Fibroblast of skin of right quadriceps (primary cell): ENCODE measurements around the gene E2F6.

Experiments used
- DNase-seq: peaks from one replicate; pipeline ENCODE4 v3.0.0-alpha.2; 2013

E2F6 gene

DNA sequence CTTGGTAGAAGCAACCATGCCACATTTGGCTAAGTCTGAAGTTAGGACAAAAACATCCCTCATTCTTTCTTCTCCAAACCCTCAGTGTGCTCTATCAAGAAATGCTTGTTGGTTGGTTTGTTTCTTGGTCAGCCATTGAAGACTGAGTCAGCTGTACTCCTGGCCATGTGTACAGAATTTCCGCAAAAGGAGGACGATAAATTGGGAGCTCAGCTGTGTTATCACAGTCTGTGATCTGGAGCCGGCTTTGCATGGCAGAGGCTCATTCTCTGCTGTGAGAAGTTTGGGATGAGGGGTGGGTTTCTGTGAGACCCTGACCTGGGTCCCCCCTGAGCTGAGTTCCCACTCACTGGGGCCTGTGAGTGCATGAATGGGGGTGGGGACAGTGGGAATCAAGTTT, 26.3 kb upstream of the E2F6 start:
- no peak for DNase-seq

DNA sequence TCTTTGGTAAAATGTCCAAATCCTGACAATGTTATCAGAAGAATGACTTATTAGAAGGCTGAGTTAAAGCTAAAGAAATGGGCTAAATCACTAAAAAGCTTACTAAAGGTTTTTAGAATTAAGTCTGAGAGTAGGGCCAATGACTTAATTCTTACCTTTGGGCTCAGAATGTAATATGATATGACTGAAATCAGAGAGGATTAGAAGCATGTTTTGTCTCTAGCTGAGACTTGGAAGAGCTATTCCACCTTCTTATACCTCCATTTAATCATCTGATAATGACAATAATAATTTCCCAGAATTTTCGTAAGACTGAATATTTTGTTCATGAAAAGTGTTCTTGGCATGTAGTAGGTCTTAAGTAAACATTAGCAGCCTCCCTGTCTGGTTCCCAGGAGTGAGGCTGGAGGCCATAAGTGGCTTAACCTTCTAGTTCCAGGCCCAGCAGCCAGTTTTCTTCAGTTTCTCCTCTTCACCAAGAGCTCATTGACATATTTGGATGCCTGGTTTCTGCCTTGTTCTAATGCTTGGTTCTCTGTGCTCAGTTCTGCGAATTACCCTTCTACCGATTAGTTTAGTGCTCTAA, 25.5 kb upstream of the E2F6 start:
- DNase-seq: no peak

DNA sequence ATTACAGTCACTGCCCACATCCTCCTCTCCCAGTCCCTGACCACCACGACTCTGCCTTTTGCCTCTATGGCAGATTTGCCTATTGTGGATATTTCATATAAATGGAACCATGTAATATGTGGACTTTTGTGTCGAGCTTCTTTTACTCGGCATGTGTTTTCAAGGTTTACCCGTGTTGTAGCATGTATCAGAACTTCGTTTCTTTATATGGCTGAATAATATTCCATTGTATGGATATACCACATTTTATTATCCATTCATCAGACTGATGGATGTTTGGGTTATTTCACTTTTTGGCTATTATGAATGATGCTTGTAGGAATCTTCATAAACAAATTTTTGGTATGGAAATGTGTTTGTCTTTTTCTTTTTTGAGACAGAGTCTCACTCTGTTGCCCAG, 24.2 kb upstream of the E2F6 start:
- no peak for DNase-seq

DNA sequence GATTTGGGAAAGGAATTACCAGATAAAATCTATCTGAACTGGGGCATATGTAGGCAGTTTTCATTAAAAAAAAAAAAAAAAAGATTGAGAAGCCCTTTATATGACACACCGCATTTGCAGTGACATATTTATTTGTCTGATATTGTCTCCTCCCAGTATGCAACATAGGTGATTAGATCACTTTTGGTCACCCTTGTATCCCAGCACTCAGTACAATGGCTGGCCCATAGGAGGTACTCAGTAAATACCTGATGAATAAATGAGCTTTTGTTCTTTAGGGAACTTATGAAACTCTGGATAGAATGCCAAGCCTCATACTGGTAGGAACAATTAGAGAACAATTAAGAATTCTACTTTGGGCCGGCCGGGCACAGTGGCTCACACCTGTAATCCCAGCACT, 22.8 kb upstream of the E2F6 start:
- DNase-seq: no peak

DNA sequence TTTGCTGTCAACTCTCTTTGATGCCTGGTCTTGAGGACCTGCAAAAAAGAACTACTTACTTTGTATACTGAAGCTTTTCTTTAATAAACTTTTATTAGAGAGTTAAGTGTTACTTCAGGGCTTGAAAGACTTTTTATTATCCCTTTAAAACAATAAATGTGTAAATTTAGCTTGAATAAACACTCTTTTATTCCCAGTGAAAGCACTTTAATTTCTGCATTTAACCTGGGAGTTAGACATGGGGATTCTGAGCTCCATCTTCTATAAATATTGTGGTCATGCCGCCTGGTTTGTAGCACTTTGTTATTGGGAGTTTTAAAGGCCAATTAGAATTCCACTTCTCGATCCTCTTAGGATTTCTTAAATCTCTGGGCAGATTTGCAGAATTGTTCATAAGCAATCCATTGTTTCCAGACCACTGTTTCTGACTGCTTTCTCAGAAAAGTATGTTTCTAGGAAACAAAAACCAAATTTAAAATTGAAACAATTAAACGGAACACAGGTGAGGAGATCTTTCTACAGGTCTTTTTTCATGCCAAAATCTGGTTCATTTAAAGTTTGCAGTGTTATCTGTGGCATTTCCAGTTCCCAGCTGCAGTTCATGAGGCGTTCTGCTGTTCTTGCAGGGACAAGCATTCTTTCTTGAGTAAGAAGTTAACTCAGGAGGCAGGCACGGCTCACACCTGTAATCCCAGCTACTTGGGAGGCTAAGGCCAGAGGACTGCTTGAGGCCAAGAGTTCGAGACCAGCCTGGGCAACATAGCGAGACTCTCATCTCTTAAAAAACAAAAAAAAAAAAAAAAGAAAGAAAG, 18.1 kb upstream of the E2F6 start:
- no peak for DNase-seq

DNA sequence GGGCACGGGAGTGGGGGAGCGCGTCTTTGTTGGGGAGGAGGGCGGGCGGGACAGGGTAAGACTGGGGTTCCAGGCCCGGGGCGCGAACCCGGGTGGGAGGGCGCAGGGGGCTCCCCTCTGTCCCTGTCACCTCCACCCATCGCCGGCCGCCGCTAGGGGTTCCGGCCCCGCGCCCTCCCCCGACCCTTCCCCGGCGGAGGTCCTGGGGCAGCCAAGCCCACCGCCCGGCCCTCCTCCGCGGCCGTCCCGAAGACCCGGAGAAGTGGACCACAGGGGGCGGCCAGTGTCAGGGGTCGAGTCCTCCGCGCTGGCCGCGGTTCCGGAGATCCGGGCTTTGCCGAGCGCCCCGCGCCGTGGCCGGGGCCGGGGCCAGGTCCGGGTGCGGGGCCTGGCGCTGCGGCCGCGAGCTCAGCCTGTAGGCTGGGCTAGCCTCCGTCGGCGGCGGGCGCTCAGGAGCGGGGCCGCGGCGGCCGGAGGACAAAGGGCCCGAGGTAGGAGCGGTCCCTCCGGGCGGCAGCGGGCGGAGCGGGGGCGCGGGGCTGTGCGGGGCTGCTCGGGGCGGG, 16.6 kb upstream of the E2F6 start:
- no peak for DNase-seq

DNA sequence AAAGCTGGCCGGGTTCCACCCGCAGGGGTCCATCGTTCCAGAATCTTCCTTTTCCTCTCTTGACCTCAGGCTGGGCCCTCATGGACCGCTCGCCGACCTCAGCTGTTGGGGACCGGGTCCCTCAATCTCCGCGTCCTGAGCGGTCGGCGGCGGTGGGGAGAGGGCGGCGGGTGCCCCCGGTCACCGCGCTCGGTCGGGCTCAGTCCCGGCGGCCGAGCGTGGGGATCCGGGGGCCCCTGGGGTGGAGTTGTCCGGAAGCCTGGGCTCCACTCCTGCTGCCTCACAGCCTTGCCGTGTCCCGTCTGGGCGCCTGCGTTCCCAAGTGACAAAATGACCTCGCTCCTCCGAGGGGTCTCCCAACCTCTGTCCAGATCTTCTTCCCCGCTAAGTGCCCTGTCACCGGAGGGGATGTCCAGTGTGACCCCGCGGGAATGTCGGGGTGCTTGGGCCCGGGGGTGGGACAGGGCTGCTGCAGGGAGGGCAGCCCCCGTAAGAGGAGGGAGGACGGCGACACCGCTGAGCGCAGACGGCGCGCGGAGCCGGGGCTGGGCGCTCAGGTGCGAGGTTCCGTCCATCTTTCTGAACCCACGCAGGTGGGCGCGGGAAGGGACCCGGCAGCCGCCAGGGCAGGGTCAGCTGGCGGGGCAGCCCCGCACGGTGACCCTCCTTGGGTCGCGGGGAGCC, 16.0 kb upstream of the E2F6 start:
- DNase-seq: no peak

DNA sequence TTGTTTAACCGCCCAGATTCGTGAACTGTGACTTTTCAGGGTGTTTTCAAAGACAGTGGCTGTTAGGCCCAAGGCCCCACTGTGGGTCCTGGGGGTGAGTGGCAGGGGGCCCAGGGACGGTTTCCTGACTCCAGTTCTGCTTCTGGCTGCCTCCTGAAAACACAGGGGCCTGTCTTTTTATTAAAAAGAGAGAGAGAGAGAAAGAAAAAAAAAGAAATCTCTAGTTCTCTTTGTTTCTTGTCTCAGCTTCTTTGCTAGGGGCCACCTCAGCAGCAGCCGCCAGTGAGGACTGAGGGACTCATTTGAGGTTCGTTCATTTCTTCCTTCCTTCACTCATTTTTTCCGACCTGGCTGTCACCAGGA, 15.4 kb upstream of the E2F6 start:
- no peak for DNase-seq

DNA sequence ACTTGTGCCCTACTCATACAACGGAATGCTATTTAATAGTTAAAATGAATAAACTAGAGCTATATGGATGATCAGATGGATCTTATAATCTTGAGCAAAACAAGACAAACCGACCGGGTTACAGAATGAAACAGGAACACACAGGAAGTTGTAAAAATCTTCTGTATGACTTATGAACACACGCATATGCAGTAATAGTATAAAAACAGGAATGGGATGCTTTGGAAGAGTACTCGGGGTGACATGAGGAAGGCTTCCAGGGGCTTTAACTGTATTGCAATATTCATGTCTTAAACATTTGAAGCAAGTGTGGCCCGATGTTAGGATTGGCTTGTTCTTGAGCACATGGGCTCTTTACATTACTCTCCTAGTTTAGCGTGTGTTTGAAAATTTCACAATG, 14.9 kb upstream of the E2F6 start:
- DNase-seq: no peak

DNA sequence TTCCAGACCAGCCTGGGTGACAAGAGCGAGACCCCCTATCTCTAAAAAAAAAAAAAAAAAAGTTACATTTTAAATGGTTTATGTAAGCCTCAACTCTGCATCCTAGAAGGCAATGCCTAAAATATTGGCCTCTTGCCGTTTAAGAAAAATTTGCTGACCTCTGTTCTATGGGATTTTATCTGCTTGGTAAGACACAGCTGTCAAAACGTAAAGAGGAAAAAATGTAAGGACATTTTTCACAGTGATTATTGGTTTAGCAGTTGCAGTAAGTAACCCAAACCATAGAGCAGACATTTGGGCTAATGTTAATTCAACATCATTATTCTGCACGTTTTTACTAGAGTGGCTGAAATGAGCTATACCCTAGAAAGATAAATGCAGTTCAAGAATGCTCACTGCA, 14.4 kb upstream of the E2F6 start:
- no peak for DNase-seq

DNA sequence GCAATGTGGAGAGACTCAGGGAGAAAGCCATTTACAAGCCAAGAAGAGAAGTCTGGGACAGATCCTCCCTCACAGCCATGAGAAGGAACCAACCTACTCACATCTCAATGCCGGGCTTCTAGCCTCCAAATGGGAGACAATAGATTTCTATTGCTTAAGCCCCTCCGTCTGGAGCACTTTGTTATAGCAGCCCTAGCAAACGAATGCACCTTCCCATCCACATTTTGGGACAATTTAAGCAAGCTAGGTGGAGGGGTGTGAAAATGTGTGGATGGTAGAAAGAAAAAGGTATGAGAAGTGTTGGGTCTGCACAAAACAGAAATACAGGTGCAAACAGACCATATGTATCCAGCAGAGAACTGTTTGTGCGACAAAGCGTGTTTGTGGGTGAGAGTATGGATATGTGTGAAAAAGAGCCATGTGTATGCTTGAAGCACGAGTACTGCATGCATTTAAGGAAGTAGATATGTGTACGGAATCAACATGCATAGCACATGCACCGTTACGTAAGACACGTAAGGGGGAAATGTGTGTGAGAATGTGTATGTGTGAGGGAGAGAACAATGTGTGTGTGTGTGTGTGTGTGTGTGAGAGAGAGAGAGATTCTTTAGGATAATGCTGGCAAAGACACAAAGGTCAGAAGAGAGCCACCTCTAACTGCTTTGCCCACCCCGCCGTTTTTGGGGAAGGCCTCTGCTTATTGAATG, 13.1 kb upstream of the E2F6 start:
- no peak for DNase-seq

DNA sequence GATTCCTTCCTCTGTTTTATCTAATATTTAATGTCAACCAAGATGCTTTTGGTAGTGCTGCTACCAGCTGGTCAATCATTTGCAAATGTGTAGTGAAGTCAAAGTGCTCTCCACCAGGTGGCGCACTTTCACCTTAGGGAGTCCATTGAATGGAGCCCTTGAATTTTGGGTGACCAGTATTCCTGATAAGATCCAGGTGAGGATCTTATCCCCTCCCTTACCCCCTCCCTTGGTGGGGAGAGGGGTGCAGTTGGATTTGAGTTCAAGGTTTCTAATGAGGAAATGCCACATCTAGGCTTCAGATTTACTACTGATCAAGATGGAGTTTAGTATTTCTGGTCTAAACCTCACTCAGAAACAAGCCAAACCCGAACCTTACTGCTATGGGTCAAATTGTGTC, 12.0 kb upstream of the E2F6 start:
- DNase-seq: peak; percentile 77

DNA sequence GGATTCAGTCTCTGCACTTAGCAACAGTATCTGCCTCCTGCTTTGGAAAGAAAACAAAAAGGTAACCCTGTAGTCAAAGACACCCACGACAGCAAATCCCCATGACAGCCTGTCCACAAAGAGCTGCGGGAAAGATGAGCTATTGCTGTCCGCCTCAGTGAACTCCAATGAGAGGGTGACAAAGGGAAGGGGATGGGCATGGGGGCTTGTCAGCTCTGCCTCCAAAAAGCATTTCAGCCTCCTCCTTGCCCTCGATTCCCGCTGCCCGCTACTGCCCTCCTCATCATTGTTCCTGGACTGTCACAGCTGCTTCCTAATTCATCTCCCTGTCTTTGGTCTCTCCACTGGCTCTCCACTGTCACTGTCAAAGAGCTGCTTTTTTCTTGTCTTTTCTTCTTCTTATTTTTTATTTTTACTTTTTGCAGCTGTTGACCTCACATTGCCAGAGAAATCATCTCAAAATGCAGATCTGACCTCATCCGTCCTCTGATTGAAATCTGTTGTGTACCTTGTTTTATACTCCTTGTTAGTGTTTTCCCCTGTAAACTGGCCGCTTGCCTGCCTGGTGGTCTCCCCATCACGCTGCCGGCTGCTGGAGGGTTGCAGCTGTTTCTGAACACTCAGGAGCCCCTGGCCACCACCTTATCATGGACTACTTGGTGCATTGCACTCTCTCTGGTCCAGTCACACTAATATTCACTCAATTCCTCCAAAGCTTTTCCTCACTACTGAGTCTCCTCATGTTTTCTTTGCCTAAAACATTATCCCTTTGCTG, 7.9 kb upstream of the E2F6 start:
- no peak for DNase-seq

DNA sequence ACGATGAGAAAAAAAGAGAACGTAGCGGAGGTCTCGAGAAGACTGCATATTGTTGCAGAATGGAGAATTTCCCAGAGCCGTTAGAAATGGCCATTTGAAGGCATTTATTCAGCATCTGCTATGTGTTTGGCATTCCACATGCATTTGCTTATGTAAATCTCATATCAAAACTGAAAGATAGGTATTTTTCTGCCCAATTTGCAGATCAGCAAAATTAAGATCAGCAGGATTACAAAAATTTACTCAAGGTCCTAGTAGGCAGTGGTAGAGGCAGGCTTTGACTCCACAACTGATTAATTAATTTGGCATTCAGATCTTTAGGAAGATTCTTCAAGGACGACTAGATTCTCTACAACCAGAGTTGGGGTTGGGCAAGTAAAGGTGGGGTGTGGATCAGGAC, 1.8 kb upstream of the E2F6 start:
- DNase-seq: no peak

DNA sequence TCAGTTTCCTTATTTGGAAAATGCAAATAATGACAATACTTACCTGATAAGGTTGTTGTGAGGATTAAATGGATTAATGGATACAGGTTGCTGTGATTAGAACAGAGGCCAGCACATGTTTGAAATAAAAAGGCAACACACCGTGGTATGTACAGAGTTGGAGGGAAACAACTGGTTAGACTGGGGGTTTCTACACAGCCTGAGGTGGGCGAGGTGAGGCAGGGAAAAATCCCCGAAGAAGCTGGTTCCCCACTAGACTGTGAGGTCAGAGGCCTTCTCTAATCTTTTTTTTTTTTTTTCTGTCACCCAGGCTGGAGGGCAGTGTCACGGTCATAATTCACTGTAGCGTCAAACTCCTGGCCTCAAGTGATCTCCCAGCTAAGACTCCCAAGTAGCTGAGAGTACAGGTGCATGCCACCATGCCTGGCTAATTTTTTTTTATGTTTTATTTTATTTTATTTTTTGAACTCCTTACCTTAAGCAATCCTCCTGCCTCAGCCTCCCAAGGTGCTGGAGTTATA, 1.2 kb upstream of the E2F6 start:
- DNase-seq: no peak

DNA sequence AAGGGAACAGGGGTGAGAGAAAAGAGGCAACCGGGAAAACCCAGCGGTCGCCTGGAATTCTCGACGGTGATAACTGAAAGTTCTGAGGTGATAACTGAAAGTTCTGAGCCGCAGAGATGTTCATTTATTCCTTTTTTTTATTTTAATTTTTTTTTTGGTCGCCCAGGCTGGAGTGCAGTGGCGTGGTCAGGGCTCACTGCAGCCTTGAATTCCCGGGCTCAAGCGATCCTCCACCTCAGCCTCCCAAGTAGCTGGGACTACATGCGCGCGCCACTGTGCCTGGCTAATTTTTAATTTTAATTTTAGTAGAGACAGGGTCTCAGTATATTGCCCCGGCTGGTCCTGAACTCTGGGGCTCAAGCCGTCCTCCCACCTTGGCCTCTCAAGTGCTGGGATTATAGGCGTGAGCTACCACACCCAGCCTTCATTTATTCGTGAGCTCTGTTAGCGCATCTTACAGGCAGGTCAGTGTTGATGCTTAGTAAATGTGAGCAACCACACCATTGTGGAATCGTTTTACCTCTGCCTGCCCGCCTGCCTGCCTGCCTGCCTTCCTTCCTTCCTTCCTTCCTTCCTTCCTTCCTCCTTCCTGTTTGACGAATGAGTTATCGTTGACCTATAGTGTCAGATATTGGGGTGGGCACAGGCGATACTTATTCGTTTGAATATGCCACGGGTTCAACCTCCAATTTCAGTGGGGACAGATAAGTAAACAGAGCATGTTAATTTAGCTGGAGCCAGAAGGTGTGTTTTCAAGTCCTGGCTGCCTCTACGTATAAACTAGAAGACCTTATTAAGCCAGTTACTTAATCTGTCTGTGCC, 557 bp upstream of the E2F6 start:
- DNase-seq: no peak

DNA sequence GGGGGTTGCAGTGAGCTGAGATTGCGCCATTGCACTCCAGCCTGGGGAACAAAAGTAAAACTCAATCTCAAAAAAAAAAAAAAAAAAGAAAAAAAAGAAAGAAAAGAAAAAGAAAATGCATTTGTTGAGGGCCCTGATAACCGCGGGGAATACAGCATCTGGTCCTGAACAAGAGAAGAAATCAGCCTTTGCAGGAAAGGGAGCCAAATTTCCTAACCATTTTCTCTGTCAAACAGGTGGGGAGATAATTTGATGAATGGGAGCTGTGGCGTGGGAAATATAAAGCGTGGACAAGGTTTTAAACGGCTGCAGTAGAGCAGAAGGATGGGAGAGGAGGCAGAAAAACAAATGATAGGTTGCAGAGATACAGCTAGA, 864 bp downstream of the E2F6 start:
- DNase-seq: no peak

DNA sequence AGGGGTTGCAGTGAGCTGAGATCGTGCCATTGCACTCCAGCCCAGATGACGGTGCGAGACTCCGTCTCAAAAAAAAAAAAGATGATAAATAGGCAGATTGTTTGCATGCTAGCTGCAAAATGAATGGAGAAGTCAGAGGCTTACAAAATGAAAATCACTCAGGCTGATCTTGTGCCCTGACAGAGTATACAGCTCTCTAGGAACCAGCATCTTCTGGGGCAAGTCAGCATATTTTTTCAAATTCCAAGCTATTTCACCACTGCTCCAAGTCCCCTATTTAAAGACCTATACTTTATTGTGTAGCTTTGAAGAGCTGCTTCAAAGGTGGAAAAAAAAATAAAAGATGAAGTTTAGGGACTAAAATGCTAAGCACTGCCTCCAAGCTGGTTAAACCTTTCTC, 6.1 kb downstream of the E2F6 start:
- no peak for DNase-seq

DNA sequence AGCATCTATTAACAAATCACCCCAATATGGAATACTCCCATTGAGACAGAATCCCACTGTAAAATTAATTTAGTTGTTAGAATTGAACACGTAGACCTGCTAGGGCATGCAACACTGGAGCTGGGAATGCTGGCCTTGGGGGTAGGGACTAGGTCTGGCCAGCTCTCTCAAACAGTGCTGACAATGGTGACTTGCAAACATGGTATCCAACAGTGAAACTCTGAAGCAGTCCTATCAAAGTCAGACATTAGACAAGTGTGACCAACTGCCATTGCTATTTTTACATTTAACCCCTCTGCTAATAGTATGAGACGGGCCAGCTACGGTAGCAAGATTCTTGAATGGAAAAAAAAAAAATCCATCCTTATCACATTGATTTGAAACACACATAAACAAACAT, 7.2 kb downstream of the E2F6 start:
- DNase-seq: no peak

DNA sequence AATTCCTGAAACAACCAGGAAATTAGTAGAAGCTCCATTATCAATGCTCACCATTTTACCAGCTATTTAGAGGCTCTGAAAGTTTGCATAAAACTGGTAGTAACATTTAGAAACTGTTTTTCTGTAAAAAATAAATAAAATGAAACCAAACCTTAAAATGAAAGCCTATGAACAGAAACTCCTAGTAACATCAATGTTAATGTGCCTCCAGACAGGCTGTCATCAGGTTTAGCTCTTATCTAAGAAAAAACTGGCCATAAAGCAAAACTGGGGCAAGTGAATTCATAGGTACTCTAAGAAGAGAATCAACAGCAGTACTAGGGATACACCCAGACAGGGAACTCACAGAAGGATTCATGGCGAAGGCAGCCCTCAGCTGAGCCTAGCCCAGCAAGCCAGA, 8.0 kb downstream of the E2F6 start:
- DNase-seq: no peak

DNA sequence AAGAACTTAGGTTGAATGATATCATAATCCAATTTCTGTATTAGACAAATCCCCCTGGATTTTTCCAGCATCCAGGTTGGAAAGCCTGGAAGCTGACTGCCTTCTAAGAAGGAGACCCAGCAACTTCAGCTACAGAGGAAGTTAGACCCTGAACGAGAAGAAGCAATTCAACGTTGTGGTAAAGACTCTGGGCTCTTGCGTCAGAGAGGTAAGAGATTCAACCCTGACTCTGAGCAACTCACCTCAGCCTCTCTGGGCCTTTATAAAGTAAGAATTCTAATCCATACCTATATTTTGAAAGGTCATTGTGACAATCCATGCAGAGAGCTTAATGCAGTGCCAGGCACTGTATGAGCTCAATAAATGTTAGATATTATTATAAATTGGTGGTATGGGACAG, 9.7 kb downstream of the E2F6 start:
- no peak for DNase-seq

DNA sequence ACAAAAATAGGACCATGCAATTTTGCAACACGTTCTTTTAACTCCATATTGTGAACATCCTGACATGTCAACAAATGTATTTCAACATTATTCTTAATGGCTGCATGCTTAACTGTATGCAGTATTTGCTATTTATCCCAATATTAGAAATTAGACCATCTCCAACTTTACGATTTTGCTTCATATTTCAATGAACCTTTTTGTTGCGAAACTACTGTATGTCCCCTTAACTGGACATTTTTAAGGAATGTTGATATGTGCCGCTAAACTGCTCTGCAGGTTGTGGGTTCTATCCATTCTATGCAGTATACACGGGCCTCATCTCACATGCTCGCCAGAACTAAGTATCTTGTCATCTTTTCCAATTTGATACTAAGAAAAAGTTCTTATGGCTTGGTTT, 11.1 kb downstream of the E2F6 start:
- no peak for DNase-seq
